Ureter (tissue), 1 donor: ENCODE measurements around the gene HECTD4. TPM values are rescaled to one million over a fixed set of nuclear protein-coding genes. Genes with fewer than 3 reads are reported as not detected.

Source experiments
- DNase-seq: peaks from one replicate; pipeline ENCODE4 v3.0.0-alpha.2; 2020; ENCODE audit warnings: low spot score
- total RNA-seq: library from RNA; stranded (reverse); gene quantifications from one replicate; pipeline ENCODE4 v1.2.4, GENCODE V29; 2023
- donor health status: DM: yes; HTN: yes; CAD: no.

The HECTD4 gene
- total RNA-seq, 1 donor from 2014 or later: 68.2 TPM

DNA sequence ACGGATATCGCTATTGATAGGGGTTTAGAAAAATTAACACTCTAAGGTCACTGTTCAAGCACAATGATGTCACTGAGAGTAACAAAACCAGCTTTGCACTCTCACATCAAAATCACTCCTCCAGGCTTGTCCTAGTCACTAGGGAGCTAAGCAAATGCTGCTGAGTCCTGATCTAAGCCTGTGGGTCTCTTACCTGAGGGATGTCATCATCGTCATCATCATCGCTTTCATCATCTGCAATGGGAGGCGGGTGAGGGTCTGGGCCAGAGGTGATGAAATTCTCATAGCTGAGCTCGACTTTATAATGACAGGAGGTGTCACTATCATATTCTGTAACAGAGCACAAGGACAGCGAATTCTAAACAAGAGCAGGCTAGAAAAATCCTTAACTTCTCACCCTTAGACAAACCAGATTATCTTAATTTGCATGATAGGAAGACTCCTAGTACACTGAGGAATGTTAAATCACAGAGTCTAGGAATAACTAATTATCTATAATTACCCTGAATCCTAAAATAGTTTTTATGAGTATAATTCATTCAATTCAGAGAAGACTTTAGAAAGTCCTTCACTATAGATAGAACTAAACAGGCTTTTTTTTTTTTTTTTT lies 173.8 kb downstream of the HECTD4 start:
- no peak for DNase-seq

- no peak for DNase-seq
Observed at GRCh38 chr12:112207397-112207924, 174.8 kb downstream of the HECTD4 start.

- no peak for DNase-seq
Observed at GRCh38 chr12:112206944-112207343, 175.3 kb downstream of the HECTD4 start.

GRCh38 chr12:112199136-112199535 lies 183.1 kb downstream of the HECTD4 start:
- no peak for DNase-seq

- no peak for DNase-seq
Observed at GRCh38 chr12:112198120-112198733, 184.0 kb downstream of the HECTD4 start.

GRCh38 chr12:112196196-112196875 lies 185.9 kb downstream of the HECTD4 start:
- DNase-seq: no peak

GRCh38 chr12:112194601-112195247 lies 187.5 kb downstream of the HECTD4 start:
- DNase-seq: no peak

- DNase-seq: no peak
Observed at GRCh38 chr12:112192475-112192874, 189.8 kb downstream of the HECTD4 start.

DNA sequence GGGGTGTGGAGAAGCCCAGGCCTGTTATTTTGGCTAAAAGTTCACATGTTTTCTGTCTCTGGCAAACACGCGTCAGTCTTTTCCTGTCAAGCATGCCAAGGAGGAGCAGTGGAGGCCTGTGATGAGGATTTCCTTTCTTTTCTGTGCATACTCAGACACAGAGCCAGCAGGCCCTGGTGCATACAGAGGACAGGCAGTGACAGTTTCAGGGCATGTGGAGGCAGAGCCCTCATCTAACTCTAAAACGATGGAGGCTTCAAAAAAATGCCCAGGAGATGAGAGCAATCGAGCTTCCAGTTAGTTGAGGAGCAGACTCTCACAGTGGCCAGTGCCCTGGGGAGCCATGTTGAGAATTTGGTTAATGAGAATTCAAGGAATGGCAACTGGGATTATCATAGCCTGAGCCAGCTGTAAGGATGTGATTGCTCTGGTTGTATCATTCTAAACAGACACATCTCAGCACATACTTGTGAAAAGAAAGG lies 190.3 kb downstream of the HECTD4 start:
- DNase-seq: no peak

GRCh38 chr12:112191201-112191600 lies 191.0 kb downstream of the HECTD4 start:
- DNase-seq: no peak

DNA sequence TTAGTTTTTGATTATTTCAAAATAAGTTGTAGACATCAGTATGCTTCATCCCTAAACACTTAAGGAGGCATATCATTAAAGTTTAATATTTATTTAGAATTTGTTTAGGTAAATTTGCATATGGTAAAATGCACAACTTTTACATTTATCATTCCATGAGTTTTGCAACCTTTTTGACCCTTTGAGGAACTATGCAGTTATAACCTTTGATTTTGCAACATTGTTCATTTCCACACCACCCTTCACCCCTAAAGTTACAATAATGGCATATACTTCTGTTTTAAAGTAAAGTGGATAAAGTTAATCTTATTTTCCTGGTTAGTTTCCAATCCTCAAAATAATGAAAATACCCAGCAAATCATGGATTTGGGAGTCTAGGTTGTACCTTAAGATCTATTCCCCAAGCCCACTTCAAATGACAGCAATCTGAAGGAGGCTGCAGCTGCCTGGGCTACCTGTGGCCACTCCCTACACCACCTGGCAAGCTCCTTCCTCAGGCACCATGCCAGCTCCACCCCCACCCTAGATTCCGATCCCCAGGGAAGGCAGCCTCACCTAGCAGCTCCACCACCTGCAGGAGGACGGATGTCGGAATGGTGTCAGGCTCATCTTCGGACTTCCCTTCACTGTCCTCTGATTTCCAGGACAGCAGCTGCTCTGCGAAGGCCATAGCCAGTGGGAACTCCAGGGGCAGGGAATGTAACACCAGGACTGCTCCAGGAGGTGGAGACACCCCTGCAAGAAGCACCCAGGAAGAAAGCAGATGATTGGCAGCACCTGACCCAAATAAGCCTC lies 191.8 kb downstream of the HECTD4 start:
- DNase-seq: no peak

GRCh38 chr12:112188130-112188830 lies 194.0 kb downstream of the HECTD4 start:
- DNase-seq: no peak

DNA sequence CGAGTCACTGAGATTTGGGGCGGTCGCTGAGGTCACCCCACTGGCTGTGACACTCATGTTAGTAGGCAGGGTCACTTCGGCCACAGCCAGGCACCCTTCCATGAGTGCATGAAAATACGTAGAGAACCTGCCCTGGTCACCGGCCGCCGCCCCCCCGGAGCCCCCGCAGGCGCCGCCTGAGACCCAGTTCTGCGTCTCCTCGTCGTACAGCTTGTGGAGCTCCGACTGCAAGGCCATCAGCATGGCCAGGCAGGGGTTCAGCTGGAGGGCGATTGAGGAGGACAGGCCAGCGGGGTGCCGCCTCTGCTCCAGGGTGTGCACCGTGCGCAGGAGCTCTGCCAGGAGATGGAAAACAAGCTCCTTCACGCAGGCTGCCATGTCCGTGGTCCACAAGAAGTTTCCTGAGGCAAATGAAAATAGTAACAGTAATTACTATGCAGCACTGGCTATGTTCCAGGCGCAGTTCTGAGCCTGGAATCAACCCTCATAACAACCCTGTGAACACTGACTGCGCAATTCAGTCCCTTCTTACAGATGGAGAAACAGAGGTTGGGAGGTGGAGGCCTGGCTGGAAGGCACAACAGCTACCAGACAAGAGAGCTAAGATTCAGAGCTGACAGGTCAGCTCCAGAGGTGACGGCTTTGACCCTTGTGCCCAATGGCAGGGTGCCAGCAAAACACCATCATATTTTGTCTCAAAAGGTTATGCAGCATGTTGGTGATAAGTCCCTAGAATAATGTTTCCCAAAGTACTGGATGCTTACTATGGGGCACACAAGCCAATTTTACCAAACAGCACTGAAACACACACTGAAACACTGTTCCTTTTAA lies 196.9 kb downstream of the HECTD4 start:
- DNase-seq: no peak

DNA sequence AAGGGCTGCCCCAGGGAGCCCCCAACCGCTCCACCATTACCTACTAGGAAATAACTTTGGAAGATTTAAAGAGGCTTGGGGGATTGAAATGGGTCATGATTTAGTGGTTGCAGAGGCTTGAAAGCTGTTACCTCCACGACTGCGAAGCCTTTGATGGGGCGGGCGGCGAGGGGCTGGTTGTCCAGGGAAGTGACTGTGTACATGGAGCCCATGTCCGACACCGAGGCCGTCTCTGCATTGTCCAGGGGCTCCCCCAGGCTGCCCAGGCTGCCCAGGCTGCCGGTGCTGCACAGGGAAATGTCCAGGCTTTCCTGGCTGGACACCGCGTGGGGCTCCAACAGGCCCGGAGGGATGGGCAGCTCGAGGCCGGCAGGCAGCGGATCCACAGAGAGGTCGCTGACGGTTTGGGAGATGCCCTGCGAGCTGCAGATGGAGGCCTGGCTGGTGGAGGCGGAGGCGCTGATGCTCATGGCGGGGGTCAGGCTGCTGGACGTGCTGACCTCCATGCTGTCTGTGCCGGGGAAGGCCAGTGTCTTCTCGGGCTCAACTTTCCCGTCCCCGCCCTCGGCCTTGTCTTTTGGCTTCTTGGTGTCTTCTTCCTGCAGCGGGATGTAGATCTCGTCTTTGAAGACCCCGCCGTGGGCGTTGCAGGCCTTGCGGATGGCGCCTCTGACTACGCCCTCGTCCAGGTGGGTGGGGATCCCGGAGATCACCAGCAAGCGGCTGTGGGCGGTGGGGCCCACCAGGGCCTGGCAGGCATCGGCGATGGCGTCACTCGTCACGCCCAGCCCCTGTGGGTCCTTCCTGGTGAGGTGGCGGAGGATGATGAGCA lies 198.0 kb downstream of the HECTD4 start:
- no peak for DNase-seq

DNA sequence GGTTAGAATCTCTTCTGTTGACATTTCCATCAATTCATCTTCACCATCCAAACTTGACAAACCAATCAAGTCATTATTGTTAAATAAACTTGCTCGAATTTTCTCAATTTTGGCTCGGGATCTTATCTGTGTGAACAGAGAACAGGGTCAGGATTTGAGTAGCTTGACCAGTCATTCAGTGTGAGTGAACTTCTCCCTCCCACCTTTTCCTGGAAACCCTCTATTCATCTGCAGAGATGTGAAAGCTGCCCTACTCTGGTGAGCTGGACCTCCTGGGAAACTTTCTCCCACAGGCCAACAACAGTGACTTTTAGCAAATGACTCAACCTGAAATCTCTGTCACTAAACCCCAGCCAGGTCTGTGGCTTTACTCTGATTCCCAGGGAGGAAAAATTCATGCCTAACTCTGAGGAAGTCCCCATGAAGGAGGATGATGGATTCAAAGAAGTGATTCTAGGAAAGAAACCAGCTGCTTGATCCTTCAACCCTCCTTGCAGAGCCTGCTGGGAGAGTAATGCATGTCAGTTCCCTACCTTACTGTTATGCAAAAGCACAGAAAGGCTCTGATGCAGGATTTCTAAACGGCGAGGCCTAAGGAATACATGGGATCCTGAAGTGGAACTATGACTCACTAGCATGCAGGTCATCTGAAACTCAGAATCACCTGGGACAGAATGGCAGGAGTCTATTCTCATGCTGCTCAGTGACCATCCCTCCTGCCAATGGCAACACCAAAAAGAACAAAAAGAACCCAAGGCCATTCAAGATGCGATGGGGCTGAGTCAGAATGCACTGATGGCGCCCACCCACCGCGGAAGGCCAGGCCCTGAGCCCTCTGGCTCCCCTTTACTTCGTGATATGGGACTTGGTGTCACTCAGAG lies 198.8 kb downstream of the HECTD4 start:
- DNase-seq: no peak

DNA sequence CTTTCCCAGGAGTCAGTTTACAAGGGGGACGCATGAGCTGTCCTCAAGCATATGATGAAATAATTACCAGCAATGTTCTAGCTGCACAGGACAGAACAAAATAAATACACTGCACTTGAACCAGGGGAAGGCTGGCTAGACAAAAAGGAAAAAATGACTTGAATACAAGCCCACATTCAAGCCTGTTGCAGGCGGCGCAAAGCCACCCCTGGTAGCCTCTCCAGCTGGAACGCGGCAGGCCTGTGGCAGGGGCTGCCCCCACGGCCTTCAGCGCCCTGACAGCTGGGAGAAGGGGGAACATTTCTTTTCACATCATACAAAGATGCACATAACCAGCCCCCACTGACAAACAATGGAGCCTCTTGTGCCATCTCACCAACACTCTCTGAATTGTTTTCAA lies 199.7 kb downstream of the HECTD4 start:
- DNase-seq: no peak

DNA sequence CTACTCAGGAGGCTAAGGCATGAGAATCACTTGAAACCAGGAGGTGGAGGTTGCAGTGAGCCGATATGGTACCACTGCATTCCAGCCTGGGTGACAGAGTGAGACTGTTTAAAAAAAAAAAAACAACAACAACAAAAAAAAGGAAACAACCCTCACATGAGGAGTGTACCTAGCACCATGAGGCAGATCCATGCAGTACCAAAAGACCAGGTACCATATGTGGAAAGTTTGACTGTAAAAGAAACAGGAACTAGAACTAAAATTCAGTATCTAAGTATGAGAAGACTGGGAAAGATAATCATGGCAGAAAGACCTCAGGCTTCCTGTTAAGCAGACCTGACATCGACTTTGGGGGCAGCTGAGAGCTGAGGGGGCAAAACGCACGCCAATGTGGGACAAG lies 201.8 kb downstream of the HECTD4 start:
- DNase-seq: no peak

GRCh38 chr12:112179916-112180315 lies 202.3 kb downstream of the HECTD4 start:
- DNase-seq: no peak
